Sigmoid colon (tissue), 4 donors: ENCODE measurements around the gene TFAP2B.

Source experiments
- CTCF ChIP-seq, 4 experiments: fragments of 450-650 bp in 3 of 4; fragments of 200-600 bp in 1 of 4; IDR thresholded peaks; one replicate each; pipeline ENCODE4 v1.5.1; 2016 to 2019; ENCODE audit warnings: antibody characterized with exemption in 4 of 4, mild to moderate bottlenecking in 3 of 4, moderate library complexity in 2 of 4
- EP300 ChIP-seq, 4 donors: sonication (generic); formaldehyde crosslinking; IDR thresholded peaks; one replicate each; pipeline ENCODE4 v1.6.1; 2017; ENCODE audit warnings: antibody characterized with exemption in 4 of 4
- POLR2A ChIP-seq, 2 donors: fragments of 450-650 bp; IDR thresholded peaks; one replicate each; pipeline ENCODE4 v1.6.1; 2016; ENCODE audit warnings: antibody characterized with exemption in 2 of 2, mild to moderate bottlenecking in 2 of 2, moderate library complexity in 2 of 2
- POLR2AphosphoS5 ChIP-seq, 4 donors: sonication (generic); formaldehyde crosslinking; IDR thresholded peaks; one replicate each; pipeline ENCODE4 v1.6.1; 2017; ENCODE audit warnings: antibody characterized with exemption in 4 of 4

- TF ChIP-seq CTCF (IDR thresholded peaks at IDR 0.05) (no peak), POLR2A (IDR thresholded peaks at IDR 0.05) (no peak), EP300 (IDR thresholded peaks at IDR 0.05) (no peak), POLR2AphosphoS5 (IDR thresholded peaks at IDR 0.05) (no peak)
Observed at GRCh38 chr6:50842446-50842845, 23.8 kb downstream of the TFAP2B start.
